KG1 (cell line): ENCODE results near the gene LEMD1.
"Not testable (repeated sequence)": the region's sequence is repeated elsewhere in the genome, so short reads cannot be mapped to it uniquely, and the experiment has no call there.

Experiments
- DNase-seq: peaks from one replicate; lab custom pipeline; 2025; lab: John Stamatoyannopoulos, UW

LEMD1 gene

DNA sequence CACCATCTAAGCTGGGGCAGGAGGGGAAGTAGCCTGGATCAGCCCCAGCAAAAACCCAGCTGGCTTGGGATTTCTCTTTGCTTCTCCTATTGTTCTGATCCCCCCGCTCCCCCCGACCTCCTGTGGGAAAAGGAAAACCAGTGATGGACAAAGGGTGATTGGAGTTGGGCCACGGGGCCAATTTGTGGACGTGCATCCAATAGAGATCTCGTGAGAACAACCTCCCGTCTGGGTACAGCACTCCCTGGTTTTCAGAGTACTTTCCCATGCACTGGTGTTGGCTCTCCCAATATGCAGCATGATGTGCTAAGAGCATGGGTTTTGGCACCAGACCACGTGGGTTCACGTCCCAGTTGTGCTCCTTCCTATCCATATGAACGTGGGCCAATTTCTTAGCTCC is 25.0 kb upstream of the LEMD1 start:
- DNase-seq = no peak

DNA sequence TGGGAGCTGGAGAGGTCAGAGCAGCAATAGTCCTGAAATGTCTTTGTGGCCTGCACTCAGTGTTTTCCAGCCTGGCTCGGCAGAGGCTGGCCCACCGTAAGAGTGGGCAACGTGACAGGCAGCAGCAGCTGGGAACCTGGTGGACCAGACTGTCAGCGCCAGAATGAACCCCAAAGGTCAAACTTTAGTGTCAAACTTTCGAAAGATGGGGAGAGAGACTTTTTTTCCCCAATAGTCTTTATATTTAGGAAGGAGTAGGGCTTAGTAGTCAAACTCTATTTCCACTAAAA is 23.7 kb upstream of the LEMD1 start:
- DNase-seq = no peak

DNA sequence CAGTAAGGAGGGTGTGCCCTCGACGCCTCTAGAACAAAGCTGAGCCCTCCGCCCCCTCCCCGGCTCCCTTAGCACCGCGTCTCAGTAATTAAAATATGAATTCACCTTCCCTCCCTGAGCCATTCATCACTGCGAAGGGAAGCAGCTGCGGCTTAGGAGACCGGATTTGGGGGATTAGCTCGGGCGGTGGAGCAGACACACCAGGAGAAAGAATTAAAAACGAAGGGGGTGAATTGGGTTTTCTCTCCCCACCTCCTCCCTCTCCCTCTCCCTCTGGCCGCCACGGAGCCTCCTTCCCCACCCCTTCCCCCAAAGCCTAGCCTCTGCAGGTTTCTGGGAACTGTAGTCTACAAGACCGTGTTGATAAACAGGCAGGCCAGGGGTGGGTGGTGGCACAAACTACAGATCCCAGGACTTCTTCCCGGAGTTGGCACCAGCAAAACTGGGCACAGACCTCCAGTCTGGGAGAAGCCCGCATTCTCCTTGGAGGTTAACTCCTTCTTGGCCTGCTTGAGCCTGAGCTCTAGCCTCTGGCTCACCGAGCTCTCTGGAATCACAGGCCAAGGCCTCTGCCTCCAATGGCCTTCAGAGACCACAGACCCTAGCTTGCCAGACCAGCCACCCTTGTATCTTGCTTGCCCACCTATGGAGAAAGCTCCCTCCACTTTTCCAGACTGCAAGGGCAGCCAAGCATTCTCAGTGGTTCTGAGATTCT is 23.2 kb upstream of the LEMD1 start:
- DNase-seq = no peak

DNA sequence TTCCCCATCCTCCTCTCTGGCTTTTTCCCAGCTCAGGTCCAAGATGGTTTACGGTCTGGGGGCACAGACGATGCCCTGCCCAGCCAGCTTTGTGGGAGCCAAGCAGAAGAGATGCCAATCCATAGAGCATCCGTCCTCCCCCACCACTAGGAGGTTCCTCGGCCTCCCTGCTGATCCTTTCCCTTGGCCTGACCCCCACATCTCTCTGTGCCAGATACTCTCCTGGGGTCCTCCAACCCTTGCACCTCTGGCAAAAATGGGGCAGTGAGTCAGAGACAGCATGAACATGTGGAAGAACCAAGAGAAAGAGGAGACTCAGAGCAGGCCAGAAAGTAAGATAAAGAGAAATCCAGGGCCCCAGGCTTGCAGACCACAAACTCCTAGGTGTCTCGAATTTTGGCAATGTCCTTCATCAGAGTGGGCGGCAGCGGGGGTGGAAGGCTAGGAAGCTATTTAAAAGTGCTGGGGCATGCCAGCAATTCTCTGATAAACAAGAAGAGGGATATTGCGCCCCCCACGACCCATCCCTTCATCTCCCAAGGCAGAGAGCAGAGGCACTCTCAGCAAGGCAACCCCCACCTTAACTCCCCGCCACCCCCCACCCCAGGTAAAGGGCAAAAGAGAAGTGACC is 22.6 kb upstream of the LEMD1 start:
- no peak for DNase-seq

DNA sequence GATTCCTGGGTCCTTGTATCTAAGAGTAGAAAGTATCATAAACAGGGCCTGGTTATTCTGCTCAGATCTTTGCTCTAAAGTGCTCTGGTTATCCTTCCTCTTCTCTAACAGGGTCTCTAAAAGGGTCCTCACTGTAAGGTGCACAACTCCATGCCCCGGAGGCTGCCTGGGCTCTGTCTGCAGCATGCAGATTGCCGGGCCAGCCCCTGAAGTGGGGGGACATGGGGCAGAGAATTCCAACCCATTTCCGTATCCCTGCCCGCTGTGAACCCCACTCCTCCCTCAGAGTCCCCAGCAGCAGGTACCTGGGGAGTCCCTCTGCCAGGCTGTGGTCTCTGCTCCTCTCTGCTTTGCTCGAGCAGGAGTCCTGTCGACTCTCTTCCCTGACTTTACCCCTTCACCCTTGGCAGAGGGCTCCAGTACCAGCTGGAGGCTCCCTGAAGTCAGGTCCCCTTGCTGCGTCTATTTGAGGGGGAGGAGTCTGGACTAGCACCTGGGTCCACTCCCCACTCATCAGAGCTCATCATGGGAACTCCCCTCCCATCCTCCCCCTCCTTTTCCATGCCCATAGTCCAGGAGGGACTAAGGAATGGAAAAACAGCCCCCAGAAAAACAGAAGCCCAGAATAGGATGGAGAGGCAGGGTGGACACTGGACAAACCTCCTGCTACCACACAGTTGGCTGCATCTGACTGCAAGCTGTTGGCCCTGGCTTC is 21.9 kb upstream of the LEMD1 start:
- no peak for DNase-seq

DNA sequence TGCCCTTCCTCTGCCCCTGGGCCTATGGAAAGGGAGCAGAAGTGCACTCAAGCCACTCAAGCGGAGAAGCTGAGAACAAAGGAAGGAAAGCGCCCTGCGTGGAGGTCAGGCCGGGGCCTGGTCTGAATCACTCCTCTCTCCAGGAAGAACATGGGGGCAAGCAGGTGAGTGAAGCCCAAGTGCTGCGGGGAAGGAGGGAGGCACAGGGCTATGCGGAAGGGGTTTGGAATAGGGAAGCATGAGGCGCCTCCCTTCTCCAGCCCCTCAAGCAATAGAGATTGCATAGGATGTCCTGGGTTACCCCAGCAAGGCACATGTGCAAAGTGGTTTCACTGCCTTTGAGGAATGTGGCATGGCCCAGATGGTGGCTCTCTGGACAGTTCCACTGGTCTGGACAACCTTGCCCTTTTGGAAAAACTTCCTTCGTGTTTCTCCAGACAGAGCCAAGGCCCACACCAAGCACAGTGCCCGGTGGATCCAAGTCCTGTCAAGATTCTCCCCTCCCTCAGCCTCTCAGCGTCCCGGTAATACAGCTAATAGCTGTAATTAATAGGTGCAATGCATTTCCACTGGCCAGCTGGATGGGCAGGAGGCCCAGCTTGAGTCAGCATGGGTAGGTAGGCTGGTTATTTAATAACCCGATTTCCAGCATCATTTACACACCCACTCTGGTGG is 20.3 kb upstream of the LEMD1 start:
- no peak for DNase-seq

DNA sequence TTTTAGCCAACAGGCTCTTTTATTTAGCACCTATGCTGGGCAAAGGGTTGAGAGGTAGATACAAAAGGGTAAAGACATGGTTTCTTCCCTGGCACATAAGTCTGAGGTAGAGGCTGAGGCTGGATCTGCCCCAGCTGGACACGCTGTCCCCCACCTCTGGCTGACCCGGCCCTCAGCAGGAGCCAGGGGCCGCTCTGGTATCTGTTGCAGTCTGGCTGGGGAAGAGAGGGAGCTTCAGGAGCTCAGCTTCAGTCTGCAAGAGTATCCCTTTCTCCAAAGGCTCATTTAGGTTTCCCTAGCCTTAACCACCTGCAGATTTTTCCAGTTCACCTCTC is 19.8 kb upstream of the LEMD1 start:
- no peak for DNase-seq

DNA sequence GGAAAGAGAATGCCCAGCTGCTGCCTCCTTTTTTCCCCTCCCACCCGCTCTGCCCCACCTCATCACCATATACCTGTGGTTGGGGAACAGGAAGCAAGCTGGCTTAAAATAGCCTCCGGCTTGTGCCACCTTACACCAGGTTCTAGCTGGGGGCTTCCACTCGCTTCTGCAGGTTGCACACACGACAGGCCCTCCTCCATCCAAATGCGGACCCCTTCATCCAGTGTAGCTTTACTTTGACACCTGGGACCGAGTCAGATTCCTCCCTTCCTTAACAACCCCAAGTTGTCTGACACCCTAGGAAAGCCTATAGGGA is 19.4 kb upstream of the LEMD1 start:
- no peak for DNase-seq

DNA sequence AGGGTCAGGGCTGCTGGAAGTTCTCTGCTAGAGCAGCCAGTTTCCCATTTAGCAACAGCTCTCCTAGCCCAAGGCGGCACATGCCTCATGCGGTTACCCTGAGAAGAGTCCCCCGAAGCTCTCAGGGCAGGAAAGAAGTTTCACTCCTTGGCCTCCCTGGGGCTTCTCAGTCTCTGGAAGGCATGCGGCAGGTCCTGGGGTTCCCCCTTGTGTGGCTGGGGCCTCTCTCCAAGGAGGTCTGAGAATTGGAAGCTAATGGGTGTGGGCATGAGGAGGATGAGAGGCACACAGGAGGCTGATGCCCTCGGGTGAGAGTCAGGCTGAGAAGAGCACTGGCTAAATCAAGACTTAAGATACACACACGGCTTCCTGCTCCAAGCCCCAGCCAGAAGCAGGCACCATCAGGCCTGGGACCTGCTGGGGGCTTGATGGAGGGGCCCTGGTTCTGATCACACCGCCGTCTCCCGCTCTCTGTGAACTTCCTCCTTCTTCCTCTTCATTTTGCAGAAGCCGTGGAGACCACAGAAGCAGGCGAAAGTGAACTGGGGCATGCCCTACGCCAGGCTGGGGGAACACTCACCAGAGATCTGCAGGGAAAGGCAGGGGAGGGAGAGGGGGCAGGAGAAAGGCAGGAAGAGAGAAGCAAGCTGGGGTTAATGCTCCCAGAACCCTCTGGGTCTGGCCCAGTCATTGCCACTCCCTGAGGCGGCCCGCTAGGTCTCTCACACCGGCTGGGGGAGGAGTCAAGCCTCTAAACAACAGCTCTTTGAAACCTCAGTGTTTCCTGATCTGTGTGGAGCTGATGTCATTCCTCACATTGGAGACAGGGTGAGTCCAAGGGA is 18.8 kb upstream of the LEMD1 start:
- DNase-seq = no peak

DNA sequence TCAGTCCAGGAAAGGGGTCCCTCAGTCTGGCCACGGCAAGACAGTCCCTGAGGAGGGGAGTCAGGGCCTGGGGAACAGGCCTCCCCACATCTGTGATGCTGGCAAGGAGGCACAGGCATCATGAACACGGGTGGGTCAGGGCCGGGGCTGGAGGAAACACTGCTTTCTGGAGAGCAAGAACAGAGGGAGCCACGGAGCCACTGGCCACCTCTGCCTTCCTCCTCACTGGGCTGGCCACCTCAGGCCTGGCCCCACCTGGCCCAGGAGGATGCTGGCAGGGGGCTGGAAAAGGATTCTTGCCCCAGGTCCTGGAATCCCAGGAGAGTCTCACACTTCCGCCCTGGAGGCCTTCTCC is 18.2 kb upstream of the LEMD1 start:
- no peak for DNase-seq

DNA sequence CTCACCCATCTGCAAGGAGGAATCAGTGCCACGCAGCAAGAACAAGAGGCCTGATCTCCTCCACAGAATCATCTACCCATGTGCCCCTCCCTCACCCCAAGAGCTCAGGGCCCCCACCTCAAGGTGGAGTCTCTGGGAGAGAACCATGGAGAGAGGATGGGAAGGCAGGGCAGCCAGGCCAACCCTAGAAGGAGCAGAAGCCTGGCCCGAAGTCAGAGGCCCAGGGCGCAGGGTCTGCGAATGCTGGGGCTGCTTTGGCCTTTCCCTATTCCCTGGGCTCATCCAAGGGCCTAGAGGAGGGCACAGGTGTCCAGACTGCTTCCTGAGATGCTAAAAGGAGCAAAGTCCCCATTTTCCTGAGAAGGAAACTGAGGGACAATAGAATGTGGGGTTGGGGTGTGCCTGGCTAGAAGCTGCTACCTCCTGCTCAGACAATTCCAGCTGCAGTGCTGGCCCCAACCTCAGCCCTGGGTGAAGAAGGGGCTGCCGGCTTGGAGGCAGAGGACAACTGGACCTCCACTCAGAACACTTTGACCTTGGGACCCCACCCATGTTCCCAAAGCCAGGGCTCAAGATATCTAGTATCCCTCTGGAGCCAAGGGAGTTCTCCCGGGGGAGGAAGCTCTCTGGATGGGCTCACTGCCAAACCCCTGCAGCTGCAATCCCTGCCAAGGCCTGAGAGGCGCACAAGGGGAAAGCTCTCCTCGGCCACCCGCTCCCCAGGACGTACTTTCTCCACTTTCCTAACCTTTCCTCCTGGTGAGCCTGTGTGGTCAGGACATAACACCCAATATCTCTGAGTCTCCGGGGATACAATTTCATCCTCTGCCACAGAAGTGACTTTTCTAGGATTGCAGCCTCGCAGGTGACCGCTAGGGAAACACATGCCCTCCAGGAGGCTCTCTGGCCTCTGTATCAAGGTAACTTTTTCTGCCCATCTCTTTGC is 16.6 kb upstream of the LEMD1 start:
- no peak for DNase-seq

DNA sequence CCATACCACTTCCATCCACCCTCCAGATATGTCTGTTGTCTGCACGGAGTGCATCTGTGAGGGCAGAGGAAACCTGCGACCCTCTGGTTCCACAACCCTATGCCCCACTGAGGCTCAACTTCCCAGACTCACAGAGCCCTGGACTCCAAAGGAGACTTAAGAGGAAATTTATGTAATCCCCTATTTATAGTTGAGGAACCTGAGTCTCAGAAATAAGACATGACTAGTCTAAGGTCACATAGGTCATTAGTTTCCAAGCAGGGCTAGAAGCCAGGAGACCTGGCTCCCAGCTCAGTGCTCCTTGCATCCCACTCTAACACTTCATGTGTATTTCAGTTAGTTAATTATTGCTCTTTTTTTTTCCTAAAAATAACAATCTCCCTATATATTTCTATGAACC is 15.7 kb upstream of the LEMD1 start:
- no peak for DNase-seq

DNA sequence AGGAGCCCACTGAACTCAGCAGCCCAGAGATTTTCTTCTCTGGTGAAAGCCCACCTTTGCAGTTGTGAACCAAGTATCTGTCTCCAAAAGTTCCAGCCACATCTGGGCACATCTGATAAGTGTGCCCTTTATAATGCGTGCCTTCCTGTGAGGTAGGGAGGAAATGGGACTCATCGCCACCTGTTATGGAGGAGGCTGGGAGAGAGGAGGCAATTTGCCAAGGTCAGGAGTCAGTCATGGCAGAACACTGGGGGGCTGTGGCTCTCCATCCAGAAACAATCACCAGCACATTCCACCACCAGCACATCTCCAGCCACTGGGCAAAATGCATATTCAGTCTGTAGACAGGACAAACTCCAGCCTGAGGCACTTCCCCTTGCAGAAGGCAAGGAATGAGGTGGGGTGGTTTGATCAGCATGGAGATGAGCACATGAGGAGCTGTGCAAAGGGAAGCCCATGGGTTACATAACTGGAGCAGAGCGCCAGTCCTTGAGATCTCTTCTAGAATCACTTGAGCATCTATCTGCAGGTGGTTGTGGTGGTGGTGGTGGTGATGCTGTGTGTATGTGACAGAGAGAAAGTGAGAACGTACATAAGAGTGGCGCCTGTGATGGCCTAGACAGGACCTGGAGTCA is 15.0 kb upstream of the LEMD1 start:
- no peak for DNase-seq

DNA sequence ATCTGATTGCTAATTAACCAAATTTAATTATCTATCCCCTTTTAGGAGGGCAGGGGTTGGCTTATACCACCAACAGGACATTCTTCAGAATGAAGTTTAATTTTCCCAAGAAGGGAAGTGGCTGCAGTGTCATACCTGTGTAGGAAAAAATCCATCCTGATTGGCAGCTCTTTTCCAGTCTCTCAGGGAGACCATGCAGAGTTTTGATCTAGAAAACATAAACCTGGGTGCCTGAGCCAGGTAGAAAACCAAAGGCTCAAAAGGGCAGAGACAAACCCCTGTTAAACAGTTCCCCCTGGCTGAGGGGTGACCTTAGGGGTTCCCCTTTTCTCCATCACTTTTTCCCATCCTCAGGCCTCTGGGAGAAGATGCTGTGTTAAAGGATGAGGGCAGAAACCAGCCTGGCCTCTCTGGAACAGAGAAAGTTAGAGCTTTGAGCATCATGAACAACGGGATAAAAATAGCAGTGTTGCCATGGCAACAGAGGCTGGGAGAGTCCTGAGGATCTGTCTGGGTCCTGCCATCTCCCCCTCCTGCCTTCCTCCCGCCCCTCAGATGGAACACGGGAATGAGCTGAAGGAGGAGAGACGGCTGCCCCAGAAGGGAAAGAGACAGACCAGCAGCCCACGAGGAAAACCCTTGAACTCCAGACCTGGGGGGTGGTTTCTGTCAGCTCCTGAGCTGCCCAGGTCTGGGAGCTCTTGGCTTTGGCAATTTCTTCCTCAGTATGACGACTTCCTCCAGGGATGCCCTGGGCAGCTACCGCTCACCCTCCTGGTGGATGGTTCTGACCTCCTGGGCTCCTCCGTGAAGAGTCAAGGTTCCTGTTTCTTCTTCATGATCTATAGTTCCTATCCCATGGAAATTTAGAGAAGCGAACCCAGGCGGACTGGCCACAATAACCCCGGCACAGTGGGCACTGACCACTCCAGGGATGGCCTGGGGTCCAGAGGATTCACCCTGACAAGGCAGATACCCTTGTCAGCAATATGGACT is 14.0 kb upstream of the LEMD1 start:
- DNase-seq = no peak

DNA sequence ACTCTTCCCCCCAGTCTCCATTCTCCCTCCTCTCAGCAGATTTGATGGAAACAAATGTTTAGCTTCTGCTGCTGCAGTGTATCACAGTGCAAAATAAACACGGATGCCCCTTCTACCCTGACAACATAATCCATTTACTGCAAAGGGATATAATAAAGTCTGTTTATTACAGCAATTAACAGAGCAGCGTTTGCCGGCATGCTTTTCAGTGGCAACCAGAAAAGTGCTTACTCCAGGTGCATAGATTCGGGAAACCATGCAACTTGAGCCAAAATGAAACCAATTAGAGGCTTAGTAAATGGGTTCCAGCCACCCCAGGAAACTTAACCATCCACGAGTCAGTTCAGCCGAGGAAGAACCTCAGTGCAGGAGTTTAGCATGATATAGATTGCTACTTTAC is 12.9 kb upstream of the LEMD1 start:
- DNase-seq = no peak

DNA sequence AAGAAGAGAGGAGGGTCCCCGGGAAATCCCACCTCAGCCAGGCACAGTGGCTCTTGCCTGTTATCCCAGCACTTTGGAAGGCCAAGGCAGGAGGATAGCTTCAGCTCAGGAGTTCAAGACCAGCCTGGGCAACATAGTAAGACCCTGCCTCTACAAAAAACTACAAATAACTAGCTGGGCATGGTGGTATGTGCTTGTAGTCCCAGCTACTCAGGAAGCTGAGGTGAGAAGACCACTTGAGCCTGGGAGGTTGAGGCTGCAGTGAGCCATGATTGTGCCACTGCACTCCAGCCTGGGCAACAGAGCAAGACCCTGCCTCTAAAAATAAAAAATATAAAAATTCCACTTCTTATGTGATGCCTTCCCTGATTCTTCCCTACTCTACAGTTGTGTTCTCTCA is 10.8 kb upstream of the LEMD1 start:
- not testable (repeated sequence) for DNase-seq

DNA sequence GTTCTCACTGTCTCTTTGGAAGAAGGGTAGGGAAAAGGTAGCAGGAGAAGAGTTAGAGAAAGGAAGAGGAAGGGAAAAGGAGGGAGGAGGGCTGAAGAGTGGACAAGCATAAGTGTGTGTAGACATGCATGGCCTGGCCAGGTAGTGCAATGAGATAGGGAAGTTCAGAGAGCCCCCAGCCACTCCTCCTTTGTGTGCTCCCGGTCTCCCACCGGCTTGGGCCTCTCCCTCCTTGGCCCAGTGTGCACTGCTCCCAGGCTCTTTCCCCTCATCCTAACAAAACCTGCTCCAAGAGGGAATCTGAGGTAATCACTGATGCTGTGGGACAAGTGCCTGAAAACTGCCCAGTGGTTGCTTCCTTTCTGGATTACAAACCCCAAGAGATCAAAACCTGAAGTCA is 10.3 kb upstream of the LEMD1 start:
- no peak for DNase-seq

DNA sequence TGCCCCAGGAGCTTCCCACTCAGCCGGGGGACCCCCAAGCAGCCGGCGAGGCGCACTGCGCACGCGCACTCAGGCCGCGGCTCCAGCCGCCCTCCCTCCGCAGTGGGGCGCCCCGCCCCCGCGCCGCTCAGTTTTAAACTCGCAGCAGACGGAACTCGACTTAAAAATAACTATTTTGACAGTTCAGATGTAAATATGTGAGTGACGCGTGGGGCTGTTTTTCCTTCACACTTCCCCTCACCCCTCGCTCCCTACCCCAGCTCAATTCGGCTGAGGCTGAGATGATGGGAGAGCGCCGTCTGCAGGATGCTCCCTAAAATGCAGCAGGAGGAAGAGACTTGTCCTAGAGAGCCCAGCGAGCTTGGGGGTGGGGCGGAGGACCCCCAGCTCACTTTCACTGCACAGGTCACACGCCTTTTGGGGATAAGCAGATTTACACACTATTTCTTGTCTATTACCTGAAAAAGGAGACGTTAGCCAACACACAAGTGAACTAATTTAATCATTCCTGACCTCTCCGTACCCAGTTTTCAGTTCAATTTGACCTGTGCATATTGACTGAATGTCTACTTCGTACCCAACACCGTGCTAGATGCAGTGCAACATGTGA is 8.9 kb upstream of the LEMD1 start:
- DNase-seq = no peak
